GM19452 (cell line): ENCODE results near the gene ZC3H18.
A peak's percentile ranks its signal among the peaks of the same experiment; 100 is the strongest.
"Not testable (repeated sequence)": the region's sequence is repeated elsewhere in the genome, so short reads cannot be mapped to it uniquely, and the experiment has no call there.

Source experiments
- ATAC-seq: cut with Tn5 transposase; IDR thresholded peaks from one replicate; pipeline ENCODE4 v1.9.1; 2021; ENCODE audit not compliant: unreplicated experiment

The ZC3H18 gene

GRCh38 chr16:88651989-88652761 is 82.0 kb downstream of the ZC3H18 start:
- ATAC-seq = no peak

DNA sequence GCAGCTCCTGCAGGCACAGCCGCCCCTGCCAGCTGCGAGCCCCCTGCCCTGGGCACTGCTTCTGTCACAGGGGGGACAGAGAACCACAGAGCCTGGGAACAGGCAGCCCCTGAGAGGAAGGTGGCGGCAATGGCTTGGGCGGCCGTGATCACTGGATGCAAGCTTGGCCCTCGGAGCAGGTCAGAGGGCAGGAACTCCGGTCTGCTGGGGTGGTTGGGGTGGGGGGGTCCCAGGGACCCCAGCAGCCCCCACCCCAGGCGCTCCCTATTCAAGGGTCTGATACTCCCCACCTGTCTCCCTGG is 82.5 kb downstream of the ZC3H18 start:
- no peak for ATAC-seq

- ATAC-seq = no peak
Observed at GRCh38 chr16:88653101-88653500, 82.9 kb downstream of the ZC3H18 start.

DNA sequence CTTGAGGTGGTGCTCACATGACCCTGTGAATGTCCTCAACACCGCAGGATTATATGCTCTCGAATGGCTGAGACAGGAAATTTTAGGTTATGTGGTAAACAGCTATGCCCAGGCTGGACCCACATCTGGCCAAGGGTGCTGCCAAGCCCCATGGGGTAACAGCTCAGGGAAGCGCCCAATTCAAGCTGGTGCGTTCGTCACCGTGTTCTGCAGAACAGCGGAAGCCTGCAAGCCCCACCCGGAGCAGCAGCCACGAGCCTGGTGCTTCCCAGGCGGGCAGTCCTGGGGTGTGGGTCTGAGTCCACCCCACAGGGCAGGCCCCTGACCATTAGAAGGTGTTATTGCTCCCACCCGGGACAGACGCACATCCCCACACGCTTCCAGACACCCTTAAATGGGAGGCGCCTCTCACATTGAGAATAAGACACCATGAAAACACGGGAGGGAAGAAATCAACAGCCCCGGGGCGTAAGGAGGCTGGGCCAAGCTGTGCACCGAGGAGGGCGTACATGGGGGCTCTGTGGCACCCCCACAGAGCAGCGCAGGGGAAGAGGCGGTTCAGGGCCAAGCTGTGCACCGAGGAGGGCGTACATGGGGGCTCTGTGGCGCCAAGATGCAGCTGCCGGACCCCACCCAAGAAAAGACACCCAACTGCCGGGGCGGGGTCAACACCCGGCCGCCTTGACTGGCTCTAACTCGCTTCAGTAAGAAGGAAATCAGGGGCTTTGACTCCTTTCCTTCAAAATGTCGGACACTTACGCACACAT is 83.6 kb downstream of the ZC3H18 start:
- ATAC-seq = no peak

GRCh38 chr16:88654363-88655052 is 84.3 kb downstream of the ZC3H18 start:
- ATAC-seq = no peak

DNA sequence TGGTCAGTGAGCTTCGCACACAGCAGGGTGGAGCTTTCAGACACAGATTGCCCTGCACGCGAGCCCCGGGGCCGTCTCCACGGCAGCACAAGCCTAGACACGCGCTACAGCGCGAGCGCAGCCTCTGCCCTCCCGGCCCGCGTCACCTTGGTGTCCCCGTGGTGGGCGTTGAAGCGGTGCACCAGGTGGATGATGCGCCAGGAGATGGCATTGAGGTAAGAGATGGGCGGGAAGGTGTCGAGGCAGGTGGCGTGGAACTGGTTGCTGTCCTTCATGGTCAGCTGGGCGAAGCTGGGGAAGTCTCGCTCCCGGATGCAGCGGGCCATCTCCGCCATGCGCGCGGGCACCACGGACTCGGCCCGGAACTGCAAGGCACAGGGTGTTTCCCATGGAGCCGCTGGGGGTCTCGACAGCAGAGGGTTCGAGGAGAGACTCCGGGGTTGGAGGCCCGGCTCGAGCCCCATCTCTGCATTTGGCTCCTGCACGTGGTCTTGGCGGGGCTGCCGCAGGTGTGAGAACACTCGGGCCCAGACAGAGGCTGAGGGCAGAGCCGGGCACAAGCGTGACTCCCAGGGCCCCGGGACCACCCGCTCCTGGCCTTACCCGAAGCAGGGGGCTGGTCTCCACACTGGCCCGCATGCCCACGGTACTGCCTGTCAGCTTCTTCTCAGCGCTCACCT is 85.0 kb downstream of the ZC3H18 start:
- ATAC-seq = no peak

DNA sequence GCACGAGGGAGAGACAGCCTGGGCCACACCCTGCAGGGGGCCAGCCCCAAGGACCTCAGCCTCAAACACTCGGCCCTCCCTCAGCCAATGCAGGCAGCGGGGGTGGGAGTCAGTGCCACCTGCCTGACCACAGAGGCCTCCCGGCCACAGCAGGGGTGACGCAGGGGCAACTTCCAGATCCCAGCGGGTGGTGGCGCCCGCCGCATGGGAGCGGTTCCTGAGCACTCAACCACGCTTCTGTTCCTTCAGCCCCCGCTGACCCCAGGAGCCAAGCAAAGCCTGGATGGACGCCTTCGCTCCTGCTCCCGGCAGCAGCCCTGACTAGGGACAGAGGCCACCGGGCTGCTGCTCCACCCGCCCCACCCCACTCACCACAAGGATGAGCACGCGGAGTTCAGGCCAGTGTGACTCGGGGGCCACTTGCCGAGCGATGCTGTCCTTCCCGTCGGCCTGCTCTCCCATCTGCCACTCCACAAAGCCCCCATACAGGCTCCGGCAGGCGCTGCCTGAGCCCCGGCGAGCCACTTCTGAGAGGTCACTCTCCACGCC is 85.6 kb downstream of the ZC3H18 start:
- ATAC-seq = no peak

- ATAC-seq = no peak
Observed at GRCh38 chr16:88656291-88656980, 86.2 kb downstream of the ZC3H18 start.

- ATAC-seq = no peak
Observed at GRCh38 chr16:88657371-88657770, 87.2 kb downstream of the ZC3H18 start.

- ATAC-seq = no peak
Observed at GRCh38 chr16:88658714-88659113, 88.5 kb downstream of the ZC3H18 start.

DNA sequence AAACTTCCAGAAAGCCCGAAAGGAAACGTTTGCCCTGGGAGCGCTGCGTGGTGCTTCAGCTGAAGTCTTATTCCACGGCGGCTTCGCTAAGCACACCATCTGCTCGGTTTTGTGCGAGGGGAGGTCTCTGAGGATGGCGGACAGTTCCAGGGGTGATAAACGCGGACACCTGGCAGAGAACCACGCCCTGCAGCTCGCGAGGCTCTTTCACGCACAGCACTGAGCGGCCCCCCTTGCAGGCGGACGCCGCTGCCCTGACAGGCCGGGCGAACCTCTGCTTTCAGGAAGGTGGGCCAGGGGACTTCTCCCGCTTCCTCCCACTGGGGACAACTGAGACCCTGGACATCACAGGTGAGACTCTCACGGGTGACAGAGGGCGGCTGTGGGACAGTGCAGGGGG is 89.0 kb downstream of the ZC3H18 start:
- no peak for ATAC-seq

DNA sequence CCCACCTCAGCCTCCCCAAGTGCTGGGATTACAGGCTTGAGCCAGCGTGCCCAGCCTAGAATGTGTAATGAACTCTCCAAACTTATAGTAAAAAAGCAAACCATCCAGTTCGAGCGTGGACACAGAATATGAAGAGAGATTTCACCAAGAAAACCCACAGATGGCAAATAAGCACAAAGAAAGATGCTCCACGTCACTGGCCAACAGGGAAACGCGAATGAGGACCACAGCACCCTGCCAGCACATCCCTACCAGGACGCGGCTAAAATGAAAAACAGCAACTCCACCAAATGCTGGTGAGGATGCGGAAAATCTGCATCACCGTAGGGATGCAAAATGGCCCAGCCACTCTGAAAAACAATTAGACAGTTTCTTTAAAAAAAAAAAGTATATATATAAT is 91.3 kb downstream of the ZC3H18 start:
- no peak for ATAC-seq

GRCh38 chr16:88662222-88662842 is 92.1 kb downstream of the ZC3H18 start:
- no peak for ATAC-seq

GRCh38 chr16:88662843-88663606 is 92.8 kb downstream of the ZC3H18 start, which contains the start of gene MVD:
Gene MVD (minus strand): TSS chr16:88663091. CDS start chr16:88663080, 11 bp downstream.
- ATAC-seq = peak; percentile 95

- no peak for ATAC-seq
Observed at GRCh38 chr16:88665148-88665547, 94.9 kb downstream of the ZC3H18 start.

- no peak for ATAC-seq
Observed at GRCh38 chr16:88665570-88665969, 95.4 kb downstream of the ZC3H18 start.

DNA sequence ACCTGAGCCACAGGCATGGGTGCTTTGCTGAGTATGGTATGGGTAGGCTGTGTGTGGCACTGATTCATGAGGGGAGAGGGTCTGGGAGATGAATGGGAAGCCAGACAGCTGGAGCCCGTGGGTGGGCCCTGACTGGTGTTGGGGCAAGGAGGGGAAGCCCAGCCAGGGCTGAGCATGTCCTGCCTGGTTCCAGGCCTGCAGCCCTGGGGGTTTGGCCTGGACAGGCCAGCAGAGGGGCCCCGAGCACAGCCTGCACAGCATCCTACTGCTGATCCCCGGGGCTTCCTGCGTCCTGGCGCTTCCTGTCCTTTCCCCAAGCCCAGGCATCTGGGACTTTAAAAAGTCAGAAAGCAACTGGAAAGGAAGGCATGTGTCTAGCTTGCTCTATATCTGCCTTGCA is 97.3 kb downstream of the ZC3H18 start:
- no peak for ATAC-seq

- ATAC-seq = not testable (repeated sequence)
Observed at GRCh38 chr16:88669493-88669892, 99.3 kb downstream of the ZC3H18 start.

DNA sequence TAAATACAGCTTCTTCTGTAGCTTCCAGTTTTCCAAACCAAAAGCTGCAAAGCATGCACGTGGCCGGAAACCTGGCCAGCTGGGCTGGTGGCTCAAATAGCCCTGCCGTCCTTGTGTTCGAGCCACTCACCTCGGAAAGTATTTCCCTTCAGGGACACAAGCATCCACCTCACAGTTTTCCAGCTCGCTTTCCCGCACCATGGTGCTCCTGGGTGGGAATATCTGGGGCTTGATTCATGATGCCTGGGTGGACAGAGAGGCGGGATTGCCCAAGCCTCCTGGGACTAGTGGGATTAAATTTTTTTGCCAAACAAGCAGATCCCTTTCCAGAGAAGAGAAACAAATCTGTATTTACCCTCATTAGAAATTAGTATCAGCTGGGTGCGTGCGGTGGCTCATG is 99.8 kb downstream of the ZC3H18 start:
- ATAC-seq = no peak
